Measurements from ENCODE around the gene ZBTB17.
A peak's percentile ranks its signal among the peaks of the same experiment; 100 is the strongest.

Gene ZBTB17

DNA sequence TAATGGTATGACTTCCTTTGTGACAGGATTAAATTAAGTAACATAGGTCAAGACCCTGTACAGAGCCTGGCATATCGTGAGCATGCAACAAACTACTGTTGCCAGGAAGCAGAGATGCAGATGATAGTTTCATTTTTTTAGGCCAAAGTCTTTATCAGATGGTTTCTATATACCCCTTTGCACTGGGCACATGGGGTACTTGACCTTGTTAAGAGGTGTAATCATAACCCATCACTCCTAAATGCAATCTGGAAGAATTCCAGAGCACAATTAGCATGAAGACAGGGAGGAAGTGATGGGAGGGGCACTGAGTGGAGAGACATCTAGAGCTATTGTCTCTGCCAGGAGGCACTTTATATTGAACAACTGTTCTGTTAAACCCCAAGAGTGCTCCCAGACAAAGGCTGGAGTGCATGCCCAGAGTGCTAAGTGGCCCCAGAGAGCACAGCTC is 22.1 kb downstream of the ZBTB17 start:
- TF ChIP-seq, protein P1, sequence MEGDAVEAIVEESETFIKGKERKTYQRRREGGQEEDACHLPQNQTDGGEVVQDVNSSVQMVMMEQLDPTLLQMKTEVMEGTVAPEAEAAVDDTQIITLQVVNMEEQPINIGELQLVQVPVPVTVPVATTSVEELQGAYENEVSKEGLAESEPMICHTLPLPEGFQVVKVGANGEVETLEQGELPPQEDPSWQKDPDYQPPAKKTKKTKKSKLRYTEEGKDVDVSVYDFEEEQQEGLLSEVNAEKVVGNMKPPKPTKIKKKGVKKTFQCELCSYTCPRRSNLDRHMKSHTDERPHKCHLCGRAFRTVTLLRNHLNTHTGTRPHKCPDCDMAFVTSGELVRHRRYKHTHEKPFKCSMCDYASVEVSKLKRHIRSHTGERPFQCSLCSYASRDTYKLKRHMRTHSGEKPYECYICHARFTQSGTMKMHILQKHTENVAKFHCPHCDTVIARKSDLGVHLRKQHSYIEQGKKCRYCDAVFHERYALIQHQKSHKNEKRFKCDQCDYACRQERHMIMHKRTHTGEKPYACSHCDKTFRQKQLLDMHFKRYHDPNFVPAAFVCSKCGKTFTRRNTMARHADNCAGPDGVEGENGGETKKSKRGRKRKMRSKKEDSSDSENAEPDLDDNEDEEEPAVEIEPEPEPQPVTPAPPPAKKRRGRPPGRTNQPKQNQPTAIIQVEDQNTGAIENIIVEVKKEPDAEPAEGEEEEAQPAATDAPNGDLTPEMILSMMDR (IDR thresholded peaks at IDR 0.05; ENCODE audit: low read depth, low read length): no peak
- H3K4me3 ChIP-seq (ENCODE audit: low read depth, low read length): no peak overlapping the region
- no peaks in the 10 kb centered on the region for H3K9me3 ChIP-seq (ENCODE audit: severe bottlenecking)
- no peak for DNase-seq
- no peaks in the 10 kb centered on the region for H3K27me3 ChIP-seq (ENCODE audit: insufficient read depth, low read depth, severe bottlenecking)
- no peak overlapping the region for H3K27ac ChIP-seq
- no peaks in the 10 kb centered on the region; the same call in none of the 2 replicates for H3K36me3 ChIP-seq

- H3K36me3 ChIP-seq: no peaks in the 10 kb centered on the region; the same call in none of the 2 replicates
- no peaks in the 10 kb centered on the region for H3K9me3 ChIP-seq (ENCODE audit: severe bottlenecking)
- TF ChIP-seq, protein P1 (IDR thresholded peaks at IDR 0.05; ENCODE audit: low read depth, low read length): no peak
- no peaks in the 10 kb centered on the region for H3K27me3 ChIP-seq (ENCODE audit: insufficient read depth, low read depth, severe bottlenecking)
- DNase-seq: no peak
- no peak overlapping the region for H3K27ac ChIP-seq
- no peak overlapping the region for H3K4me3 ChIP-seq (ENCODE audit: low read depth, low read length)
Measured at GRCh38 chr1:15953294-15953771, 22.6 kb downstream of the ZBTB17 start.

DNA sequence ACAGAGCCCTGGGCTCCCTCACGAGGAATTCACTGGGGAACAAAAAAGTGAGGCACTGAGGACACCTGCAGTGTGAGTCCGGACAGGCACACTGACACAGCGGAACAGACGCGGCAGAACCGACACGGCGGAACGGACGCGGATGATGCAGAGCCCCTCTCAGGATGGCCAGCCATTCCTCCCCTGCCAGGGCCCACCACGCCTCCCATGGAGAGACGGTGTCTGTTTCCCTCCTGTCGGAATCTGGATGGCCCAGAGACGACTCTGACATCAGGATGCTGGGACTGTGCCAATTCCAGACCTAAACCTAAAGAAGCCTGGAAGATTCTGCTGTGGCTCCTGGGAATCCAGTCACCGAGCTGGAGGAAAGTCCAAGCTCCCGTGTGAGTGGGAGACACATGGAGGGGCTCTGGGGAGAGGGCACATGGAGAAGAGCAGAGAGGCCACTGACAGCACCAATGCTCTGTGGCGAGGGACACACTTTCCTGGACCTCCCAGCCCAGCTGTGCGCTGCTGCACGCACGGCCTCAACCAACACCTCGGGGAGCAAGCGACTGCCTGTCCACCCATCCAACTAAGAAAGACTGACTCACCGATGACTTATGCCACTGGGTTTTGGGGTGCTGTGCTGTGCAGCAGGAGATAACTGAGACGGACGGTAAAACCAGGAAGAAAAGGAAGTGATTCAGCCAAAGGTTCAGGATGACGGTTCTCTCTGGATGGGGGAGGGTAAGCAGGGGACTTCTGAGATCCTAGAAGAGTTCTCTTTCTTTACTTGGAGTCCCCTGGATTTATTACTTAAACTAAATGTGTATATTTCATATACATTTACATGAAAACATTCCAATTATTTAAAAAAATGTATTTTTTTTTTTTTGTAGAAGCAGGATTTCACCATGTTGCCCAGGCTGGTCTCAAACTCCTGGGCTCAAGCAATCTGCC is 23.3 kb downstream of the ZBTB17 start:
- no peaks in the 10 kb centered on the region for H3K27me3 ChIP-seq (ENCODE audit: insufficient read depth, low read depth, severe bottlenecking)
- H3K27ac ChIP-seq: no peak overlapping the region
- TF ChIP-seq, protein P1 (IDR thresholded peaks at IDR 0.05; ENCODE audit: low read depth, low read length): no peak
- DNase-seq: no peak
- H3K9me3 ChIP-seq (ENCODE audit: severe bottlenecking): no peaks in the 10 kb centered on the region
- H3K4me3 ChIP-seq (ENCODE audit: low read depth, low read length): no peak overlapping the region
- H3K36me3 ChIP-seq: peaks cover 7% of the 10 kb centered on the region

DNA sequence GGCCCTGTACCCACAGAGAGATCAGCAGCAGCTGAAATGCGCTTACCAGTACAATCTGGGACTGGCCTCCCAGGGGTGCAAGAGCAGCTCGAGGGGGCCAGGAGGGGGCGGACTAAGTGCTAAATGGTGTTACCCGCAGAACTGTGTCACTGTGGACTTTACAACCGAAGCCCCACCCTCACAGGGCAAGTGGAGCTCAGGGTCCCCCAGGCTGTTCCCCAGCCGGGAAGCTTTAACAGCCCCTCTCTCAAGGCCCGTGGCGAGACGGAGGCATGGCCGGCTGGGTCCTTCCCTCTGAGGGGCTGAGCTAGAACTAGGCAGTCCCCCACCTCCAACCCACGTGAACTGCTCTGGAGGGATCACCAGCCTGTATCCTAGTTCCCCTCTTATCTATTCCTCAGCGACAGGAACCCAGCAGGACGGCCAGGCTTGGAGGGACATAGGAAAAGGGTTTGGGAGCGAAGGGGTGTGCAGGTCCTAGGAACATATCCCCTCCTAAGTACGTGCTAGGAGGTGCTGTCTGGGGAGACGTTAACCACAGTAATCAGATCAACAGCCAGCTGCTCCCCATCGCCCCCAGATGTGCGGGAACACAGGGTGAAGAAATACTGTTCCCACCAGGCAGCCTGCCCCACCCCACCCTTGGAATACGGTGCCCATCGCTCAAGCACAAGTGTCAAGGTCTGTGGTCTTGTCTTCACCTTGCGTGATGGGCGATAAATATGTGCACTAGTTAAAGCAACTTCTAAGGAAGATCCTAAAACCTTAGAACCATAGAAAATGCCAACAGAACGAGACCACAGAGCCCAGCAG is 24.4 kb downstream of the ZBTB17 start:
- peaks cover 16% of the 10 kb centered on the region for H3K36me3 ChIP-seq
- no peaks in the 10 kb centered on the region for H3K9me3 ChIP-seq (ENCODE audit: severe bottlenecking)
- H3K27ac ChIP-seq: no peak overlapping the region
- TF ChIP-seq, protein P1 (IDR thresholded peaks at IDR 0.05; ENCODE audit: low read depth, low read length): no peak
- H3K4me3 ChIP-seq (ENCODE audit: low read depth, low read length): no peak overlapping the region
- no peaks in the 10 kb centered on the region for H3K27me3 ChIP-seq (ENCODE audit: insufficient read depth, low read depth, severe bottlenecking)
- peak; percentile 29 for DNase-seq

DNA sequence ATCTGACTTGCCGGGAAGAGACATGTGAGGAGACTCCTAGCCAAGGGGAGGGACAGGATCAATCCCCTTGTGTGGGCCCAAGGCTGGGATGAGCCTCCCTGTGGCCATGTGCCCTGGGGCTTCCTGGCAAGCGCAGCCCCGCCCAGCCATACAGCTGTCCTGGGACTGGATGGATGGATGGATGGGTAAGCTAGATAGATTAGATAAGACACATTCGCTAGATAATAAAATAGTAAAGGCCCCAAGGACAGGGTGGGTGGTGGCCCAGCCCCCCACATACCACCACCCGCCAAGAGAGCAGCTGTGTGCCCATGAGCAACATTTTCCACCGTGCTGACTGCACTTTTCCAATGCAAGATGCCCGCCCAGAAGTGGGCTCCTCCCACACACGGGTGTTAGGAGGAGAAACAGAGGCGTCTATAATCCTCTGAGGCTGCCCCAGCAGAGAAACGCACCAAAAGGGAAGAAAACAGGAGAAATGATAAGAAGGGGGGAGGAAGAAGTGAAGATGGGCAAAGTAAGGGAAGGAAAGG is 25.1 kb downstream of the ZBTB17 start:
- H3K27ac ChIP-seq: no peak overlapping the region
- TF ChIP-seq, protein P1 (IDR thresholded peaks at IDR 0.05; ENCODE audit: low read depth, low read length): no peak
- H3K4me3 ChIP-seq (ENCODE audit: low read depth, low read length): no peak overlapping the region
- H3K27me3 ChIP-seq (ENCODE audit: insufficient read depth, low read depth, severe bottlenecking): no peaks in the 10 kb centered on the region
- peaks cover 22% of the 10 kb centered on the region for H3K36me3 ChIP-seq
- no peak for DNase-seq
- no peaks in the 10 kb centered on the region for H3K9me3 ChIP-seq (ENCODE audit: severe bottlenecking)

Measured in WERI-Rb-1 (cell line).